Measurements from ENCODE around the gene ADAMTS9.
A peak's percentile ranks its signal among the peaks of the same experiment; 100 is the strongest.

Gene ADAMTS9

DNA sequence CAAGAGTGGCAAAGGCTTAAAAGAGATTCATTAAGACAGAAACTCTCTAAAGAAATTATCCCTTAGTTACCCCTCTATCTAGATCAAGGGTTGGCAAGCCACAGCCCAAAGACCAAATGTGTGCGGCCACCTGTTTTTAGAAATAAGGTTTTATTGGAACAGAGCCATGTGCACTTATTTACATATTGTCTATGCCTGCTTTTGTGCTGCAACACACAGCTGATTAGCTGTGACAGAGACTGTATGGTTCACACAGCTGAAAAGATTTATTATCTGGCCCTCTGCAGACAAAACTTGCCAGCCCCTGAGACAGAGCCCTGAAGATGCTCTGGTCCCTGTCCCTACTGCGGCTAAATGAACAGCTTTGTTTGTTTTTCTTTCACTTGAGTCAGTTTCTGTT, 88.1 kb downstream of the ADAMTS9 start:
- ChIA-PET POLR2A (no interaction called here), CTCF (interaction anchor here (0.7 kb wide), 1 partner anchor 69 kb away, joined by 4 read pairs; no protein-coding TSS in a partner anchor)
- no peak for DNase-seq (ENCODE audit: low read depth, low spot score)
- TF ChIP-seq, protein P1, sequence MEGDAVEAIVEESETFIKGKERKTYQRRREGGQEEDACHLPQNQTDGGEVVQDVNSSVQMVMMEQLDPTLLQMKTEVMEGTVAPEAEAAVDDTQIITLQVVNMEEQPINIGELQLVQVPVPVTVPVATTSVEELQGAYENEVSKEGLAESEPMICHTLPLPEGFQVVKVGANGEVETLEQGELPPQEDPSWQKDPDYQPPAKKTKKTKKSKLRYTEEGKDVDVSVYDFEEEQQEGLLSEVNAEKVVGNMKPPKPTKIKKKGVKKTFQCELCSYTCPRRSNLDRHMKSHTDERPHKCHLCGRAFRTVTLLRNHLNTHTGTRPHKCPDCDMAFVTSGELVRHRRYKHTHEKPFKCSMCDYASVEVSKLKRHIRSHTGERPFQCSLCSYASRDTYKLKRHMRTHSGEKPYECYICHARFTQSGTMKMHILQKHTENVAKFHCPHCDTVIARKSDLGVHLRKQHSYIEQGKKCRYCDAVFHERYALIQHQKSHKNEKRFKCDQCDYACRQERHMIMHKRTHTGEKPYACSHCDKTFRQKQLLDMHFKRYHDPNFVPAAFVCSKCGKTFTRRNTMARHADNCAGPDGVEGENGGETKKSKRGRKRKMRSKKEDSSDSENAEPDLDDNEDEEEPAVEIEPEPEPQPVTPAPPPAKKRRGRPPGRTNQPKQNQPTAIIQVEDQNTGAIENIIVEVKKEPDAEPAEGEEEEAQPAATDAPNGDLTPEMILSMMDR (IDR thresholded peaks at IDR 0.05; ENCODE audit: insufficient read depth, low read length, missing control alignments) = no peak
- no peak overlapping the region for H3K4me3 ChIP-seq (ENCODE audit: low read depth, low read length)

GRCh38 chr3:64595253-64595694, 92.5 kb downstream of the ADAMTS9 start:
- H3K4me3 ChIP-seq (ENCODE audit: low read depth, low read length) = no peak overlapping the region
- ChIA-PET CTCF (no interaction called here), POLR2A (no interaction called here)
- peak; percentile 19 for DNase-seq (ENCODE audit: low read depth, low spot score)
- TF ChIP-seq, protein P1 (IDR thresholded peaks at IDR 0.05; ENCODE audit: insufficient read depth, low read length, missing control alignments) = no peak

DNA sequence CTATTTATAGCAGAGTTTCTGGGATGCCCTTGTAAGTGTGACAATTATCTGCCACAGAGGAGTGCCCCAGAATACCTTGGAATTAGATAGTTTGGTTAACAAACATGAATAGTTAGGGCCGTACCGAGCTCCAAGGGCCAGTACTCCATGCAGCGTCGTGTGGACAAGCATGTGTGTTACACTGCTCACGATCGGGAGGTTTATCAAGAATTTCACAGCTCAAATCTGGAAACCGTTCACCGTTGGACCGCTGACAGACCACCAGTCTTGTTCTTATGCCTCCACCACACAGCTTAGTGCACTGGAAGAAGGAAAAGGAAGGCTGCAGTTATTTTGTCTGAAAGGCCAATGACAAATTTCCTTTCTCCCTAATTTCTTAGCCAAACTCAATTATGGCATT, 93.7 kb downstream of the ADAMTS9 start:
- DNase-seq (ENCODE audit: low read depth, low spot score) = no peak
- CTCF ChIA-PET = no interaction called here
- H3K4me3 ChIP-seq (ENCODE audit: low read depth, low read length) = no peak overlapping the region
- POLR2A ChIA-PET = no interaction called here
- TF ChIP-seq, protein P1 (IDR thresholded peaks at IDR 0.05; ENCODE audit: insufficient read depth, low read length, missing control alignments) = no peak

GRCh38 chr3:64593350-64593749, 94.5 kb downstream of the ADAMTS9 start:
- ChIA-PET POLR2A (no interaction called here), CTCF (no interaction called here)
- TF ChIP-seq, protein P1 (IDR thresholded peaks at IDR 0.05; ENCODE audit: insufficient read depth, low read length, missing control alignments) = no peak
- no peak overlapping the region for H3K4me3 ChIP-seq (ENCODE audit: low read depth, low read length)
- no peak for DNase-seq (ENCODE audit: low read depth, low spot score)

DNA sequence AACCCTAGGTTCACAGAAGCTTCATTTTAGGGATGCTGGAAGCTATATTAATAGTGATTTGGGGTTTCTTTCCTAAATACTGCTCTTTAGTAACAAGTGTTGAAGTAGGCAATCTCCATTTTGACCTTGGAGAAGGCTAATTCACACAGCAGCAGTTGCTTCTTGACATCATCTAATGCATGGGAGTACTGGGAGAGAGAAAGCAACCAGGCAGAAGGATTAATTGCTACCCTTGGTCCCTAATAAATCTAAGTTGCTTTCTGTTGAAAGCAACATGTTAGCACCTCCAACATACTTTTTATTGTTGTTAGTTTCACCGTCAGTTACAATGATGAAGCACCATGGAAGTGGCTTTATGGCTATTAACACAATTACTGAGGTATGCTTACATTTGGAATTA, 96.2 kb downstream of the ADAMTS9 start:
- H3K4me3 ChIP-seq (ENCODE audit: low read depth, low read length) = no peak overlapping the region
- TF ChIP-seq, protein P1 (IDR thresholded peaks at IDR 0.05; ENCODE audit: insufficient read depth, low read length, missing control alignments) = no peak
- ChIA-PET POLR2A (no interaction called here), CTCF (no interaction called here)
- DNase-seq (ENCODE audit: low read depth, low spot score) = no peak

DNA sequence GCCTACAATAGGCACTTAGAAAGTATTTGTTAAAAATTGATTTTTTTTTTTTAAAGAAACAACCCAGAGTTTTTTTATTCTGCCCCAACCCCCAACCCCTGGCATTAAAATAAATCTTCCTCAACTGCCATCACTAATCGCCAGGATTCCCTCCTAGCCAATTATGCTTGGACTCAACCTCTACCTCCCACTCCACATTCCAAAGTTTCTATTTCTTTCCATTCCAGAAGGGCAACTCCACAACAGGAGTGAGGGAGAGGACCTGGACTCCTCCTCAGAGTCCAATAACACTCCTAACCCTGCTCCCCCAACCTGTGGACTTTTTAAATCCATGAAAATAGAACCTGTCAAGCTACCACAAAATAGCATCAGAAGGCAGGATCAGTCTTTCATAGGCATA, 99.4 kb downstream of the ADAMTS9 start:
- POLR2A ChIA-PET = no interaction called here
- DNase-seq (ENCODE audit: low read depth, low spot score) = no peak

More for the DNA sequence above, 99.4 kb downstream of the ADAMTS9 start:
- TF ChIP-seq, protein P1 (IDR thresholded peaks at IDR 0.05; ENCODE audit: insufficient read depth, low read length, missing control alignments) = no peak
- H3K4me3 ChIP-seq (ENCODE audit: low read depth, low read length) = no peak overlapping the region
- CTCF ChIA-PET = no interaction called here

Measured in AG04449 (cell line).